NCI-H2029 treated with DMSO at 0.1 percent for 48 hours (cell line): Measurements from ENCODE around the gene ACTN4.
"Not testable (repeated sequence)": the region's sequence is repeated elsewhere in the genome, so short reads cannot be mapped to it uniquely, and the experiment has no call there.

ENCODE experiments used
- DNase-seq: peaks from one replicate; lab custom pipeline; 2025; lab: John Stamatoyannopoulos, UW

The ACTN4 gene

DNA sequence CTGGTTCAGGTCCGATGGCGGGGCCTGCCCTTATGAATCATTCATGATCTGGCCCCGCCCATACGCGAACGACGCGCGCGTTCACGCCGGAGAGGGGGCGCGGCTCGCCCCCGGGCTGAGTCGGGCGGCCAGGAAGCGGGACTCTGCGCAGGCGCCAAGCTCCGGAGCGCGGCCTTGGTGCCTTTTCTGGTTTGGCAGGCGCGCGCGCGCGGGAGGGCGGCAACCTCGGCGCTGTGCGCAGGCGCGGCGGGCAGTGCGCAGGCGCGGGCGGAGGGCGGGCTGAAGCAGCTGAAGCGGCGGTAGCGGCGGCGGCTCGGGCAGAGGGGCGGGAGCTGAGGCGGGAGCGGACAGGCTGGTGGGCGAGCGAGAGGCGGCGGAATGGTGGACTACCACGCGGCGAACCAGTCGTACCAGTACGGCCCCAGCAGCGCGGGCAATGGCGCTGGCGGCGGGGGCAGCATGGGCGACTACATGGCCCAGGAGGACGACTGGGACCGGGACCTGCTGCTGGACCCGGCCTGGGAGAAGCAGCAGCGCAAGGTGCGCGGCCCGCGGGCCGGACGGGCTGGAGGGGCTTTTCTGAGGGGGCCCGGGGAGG, at the start of gene ACTN4:
Gene ACTN4 (plus strand): TSS at position 282 of the 598 bp plus-strand sequence. CDS start 97 bp downstream, at position 379.
- DNase-seq, result peak; percentile 86

DNA sequence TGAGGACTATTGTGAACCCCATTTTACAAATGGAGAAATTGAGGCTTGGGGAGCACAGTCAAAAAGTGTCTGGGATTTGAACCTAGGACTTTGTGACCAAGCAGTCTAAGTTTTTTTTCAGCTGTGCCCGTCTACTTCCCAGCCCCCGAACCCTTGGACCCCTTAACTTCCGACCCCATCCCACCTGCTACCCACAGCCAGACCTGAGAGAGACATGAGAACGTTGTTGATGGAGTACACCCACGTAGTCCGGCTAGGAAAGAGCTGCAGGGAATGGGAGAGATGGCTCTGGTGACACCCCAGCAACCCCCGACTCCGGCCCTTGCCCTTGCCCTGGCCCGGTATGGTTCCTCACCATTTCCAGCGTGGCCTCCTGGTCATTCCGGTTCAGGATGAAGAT, 47.7 kb upstream of the ACTN4 start:
- DNase-seq, result no peak

DNA sequence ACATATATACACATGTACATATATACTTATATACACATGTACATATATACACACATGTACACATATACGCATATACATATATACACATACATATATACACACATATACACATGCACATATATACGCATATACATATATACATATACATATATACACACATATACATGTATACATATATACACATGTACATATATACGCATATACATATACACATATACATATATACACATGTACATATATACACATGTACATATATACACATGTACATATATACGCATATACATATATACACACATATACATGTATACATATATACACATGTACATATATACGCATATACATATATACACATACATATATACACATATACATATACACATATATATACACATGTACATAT, 44.6 kb upstream of the ACTN4 start:
- DNase-seq, result not testable (repeated sequence)

DNA sequence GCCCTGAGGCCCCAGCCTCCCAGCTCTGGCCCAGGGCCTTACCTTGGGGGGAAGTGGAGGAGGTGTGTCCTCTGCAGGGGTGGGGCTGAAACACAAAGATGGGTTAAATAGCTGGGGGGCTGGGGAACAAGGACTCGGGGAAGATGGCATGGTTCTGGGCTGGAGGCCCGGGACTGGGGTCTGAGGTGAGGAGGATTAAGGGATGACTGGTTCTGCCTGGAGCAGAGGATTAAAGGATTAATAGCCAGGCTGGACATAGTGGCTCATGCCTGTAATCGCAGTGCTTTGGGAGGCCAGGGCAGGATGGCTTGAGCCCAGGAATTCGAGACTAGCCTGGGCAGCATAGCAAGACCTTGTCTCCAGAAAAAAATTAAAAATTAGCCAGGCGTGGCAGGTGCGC, 41.3 kb upstream of the ACTN4 start:
- DNase-seq, result no peak

DNA sequence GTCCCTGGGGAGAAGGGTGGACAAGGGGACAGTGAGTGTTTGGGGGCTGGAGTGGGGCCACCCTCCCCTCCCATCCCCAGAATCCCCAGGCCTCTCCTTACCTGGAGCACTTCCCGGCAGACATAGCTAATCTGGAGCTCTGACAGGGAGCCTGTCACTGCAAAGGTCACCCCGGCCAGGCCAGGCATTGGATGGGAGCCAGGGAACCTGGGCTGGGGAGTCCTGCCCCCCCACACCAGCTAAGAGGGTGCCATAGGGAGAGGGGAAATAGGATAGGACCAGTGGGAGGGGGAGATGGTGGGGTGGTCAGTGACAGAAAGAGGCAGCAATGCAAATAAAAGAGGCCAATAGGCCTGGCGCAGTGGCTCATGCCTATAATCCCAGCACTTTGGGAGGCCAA, 33.2 kb upstream of the ACTN4 start:
- no peak for DNase-seq

DNA sequence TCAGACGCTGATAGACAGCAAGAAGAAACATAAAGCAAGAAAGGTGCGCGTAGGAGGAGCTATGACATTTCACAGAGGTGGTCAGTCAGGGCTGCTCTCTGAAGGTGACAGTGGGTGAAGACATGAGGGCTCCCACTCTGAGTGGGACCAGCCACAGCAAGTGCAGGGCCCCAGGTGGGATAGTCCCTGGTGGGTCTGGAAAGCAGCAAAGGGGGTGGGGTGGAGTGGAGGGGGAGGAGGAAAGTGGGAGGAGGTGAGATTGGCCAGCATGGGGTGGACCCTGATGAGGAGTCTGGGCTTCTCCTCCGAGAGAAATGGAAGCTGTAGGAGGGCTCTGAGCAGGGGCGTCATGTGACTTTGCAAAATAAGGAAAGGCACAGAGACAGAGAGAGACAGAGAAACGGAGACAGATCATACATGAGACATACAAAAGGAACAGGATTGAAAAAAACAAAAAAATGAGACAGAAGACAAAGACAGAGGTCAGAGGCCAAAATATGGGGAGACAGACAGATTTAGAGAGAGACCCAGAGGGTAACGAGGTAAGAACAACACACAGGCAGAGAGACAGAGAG, 32.4 kb upstream of the ACTN4 start:
- no peak for DNase-seq

DNA sequence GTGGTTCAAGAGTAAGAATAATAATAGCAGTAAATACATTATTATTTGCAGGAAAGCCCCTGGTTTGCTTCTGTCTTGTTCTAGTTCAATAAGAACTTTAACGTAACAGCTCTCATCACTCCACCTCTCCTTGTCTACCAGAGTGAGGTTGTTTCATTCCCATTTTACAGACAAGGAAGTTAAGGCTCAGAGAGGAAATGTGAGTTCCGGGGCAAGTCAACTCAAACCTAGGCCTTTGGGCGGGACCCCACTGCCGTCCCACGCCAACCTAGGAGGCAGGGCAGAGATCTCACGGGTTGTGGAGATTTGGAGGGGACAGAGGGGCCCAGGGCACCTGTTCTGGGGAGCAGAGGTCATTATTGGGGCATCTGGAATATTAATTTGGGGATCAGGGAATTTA, 31.2 kb upstream of the ACTN4 start:
- no peak for DNase-seq

DNA sequence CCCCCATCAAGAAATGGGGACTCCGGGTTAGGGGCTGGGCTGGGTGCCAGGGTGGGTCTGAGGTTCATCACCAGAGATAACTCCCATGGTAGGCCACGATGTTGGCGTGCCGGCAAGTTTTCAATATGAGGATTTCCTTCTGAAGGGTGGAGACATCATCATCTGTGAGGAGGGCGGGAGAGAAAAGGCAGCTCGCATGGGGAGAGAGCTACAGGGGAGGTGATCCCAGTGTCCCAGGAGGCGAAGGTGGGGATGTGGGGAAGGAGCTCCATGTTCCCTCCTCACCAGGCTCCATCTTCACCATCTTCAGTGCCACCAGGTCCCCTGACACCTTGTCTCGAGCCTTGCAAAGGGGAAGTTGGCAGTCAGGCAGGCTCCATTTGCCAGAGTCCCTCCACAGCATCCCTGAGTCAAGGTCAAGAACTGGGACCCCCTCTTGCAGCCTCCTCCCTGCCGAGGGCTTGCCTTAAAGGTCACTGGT, 30.1 kb upstream of the ACTN4 start:
- no peak for DNase-seq

DNA sequence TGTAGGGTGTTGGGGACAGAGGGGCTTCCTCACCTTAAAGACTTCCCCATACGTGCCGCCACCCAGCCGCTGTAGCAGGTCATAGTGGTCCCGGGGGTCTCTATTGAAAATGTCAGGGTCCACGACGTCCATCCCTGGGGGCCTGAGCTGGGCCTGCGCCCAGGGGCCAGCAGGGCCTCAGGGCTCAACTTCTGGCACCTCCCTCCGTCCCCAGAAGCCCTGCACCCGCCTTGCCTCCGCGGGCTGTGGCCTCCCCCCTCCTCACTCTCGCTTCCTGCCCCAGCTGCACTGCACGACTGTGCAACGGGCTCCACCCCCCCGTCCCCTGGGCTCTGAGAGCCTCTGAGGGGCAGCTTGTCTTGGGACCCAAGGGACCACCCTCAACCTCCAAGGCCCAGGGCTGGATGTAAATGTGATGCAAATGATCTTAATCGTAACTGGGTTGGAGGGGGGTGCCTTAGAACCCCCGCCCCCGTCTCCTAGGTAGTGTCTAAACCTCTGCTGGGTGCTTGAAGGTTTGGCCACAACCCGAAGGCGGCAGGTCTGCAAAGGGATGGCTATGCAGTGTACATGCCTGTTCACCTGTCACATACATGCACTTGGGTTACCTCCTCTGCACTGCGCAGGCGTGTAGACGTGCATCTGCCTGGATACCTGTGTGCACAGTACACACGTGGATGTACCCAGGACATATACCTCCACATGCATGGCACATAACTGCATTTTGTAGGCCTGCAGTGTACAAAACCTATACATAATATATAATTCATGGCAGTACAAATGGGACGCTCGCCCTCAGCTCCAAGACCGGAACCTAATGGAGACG, 29.5 kb upstream of the ACTN4 start, which contains the start of gene MAP4K1:
Gene MAP4K1 (minus strand): TSS at position 190 of the 826 bp plus-strand sequence. CDS start 58 bp downstream, at position 132.
- DNase-seq, result no peak

DNA sequence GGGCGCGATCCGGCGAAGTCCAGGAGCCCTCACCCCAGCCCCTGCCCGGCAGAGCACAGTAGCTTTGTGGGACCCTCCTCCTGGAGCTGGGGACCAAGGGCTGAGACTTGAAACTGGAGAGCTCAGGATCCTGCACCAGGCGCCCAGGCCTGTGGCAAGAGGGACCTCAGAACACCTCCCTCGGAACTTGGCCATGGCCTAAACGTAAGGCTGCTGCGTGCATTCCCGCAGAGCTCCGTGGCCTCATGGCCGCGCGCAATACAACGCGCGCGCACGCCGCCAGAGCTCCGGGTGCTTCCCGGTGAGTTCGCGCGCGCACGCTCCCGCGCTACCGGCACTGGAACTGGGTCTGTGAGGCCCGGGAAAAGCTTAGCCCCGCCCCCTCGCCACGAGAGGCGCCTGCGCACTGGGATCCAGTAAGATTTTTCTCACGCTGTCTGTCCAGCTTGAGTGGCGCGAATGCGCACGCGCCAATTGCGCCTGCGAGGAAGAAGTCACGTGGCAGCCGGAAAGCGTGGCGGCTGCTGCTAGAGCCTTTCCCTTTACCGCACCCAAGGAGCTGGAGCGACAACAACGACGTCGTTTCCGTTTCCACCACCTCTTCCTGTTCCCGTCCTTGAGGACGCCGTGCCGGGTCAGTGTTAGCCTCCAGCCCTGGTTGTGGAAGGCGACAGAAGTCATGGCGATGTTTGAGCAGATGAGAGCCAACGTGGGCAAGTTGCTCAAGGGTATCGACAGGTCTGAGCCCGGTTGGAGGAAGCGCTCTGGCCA, 28.7 kb upstream of the ACTN4 start, which contains the start of gene EIF3K:
Gene EIF3K (plus strand): TSS at position 599 of the 771 bp plus-strand sequence. CDS start 81 bp downstream, at position 680.
- peak; percentile 94 for DNase-seq

DNA sequence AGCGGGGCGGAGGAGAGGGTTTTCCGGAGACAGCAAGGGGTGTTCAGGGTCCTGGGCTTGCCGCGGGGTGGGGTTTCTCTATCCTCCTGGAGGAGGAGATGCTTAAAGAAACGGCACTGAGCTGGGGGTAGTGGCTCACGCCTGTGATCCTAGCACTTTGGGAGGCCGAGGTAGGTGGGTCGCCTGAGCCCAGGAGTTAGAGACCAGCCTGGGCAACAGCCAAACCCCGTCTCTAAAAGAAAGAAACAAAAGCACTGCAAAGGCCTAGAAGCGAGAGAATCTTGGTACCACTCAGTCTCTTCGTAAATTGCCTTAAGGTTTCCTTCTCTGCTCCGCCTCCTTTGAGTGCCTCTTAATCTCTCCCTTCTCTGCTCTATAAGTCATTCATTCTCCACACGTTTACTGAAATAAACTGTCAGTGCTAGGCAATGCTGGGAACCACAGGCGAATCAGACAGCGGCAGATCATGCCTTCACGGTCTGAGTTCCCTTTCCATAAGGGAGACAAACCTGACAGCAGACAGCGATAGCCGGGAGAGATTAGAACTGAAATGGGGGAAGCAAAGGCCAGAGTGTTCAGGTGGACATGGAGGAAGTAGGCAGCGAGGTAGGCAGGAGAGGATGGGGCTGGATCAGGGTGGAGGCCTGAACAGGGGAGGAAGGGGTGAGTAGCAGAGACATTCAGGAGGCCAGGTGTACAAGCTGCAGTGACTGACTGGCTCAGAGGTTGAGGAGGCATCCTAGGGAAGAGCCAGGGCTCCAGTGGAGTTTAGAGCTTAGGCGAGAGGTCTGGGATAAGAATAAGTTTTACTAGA, 27.9 kb upstream of the ACTN4 start:
- DNase-seq, result no peak

DNA sequence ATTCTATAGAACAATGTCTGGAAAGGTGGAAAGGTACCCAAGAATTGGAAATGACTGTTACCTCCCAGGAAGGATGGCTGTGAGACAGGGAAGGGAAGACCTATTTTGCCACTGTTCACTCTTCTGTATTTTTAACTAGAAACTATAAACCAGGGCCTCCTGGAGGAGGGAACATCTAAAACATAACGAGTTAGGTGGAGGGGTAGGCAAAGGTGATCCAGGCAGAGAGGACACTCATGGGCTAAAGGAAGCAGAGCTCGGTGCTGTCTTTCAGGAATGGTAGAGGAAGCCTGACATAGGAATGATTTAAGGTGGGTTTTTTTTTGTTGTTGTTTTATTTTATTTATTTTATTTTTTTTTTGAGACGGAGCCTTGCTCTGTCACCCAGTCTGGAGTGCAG, 22.6 kb upstream of the ACTN4 start:
- no peak for DNase-seq

DNA sequence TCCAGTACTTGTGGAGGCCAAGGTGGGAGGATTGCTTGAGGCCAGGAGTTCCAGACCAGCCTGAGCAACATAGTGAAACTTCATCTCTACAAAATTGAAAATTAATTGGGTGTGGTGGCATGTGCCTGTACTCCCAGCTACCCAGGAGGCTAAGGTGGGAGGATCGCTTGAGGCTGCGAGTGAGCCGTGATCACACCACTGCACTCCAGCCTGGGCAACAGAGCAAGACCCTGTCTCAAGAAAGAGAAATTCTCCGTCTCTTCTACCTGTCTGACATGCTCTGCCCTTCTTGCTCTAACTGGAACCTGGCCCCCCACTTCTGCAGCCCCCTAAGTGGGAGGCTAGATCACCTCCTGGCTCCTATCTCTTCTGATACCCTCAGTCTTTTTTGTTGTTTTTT, 21.0 kb upstream of the ACTN4 start:
- DNase-seq, result no peak

DNA sequence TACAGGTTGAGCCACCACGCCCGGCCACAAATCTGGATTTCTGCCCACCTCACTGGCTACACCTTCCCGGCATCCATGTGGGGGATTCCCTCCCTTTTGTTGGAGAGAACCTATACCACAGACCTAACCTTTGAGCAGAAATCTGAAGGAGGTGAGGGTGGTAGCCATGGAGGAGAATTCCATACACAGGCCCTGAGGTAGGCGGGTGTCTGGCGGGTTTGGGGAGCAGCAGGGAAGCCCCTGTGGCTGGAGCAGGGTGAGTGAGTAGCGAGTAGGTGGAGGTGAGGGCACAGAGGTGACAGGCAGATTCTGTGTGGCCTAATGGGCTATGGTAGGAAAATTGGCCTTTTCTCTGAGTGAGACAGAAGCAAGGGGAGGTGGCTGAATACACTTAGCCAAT, 17.9 kb upstream of the ACTN4 start:
- DNase-seq, result no peak

DNA sequence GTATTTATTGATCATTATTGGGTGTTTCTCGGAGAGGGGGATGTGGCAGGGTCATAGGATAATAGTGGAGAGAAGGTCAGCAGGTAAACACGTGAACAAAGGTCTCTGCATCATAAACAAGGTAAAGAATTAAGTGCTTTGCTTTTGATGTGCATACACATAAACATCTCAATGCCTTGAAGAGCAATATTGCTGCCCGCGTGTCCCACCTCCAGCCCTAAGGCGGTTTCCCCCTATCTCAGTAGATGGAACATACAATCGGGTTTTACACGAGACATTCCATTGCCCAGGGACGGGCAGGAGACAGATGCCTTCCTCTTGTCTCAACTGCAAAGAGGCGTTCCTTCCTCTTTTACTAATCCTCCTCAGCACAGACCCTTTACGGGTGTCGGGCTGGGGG, 16.1 kb upstream of the ACTN4 start:
- DNase-seq, result not testable (repeated sequence)

DNA sequence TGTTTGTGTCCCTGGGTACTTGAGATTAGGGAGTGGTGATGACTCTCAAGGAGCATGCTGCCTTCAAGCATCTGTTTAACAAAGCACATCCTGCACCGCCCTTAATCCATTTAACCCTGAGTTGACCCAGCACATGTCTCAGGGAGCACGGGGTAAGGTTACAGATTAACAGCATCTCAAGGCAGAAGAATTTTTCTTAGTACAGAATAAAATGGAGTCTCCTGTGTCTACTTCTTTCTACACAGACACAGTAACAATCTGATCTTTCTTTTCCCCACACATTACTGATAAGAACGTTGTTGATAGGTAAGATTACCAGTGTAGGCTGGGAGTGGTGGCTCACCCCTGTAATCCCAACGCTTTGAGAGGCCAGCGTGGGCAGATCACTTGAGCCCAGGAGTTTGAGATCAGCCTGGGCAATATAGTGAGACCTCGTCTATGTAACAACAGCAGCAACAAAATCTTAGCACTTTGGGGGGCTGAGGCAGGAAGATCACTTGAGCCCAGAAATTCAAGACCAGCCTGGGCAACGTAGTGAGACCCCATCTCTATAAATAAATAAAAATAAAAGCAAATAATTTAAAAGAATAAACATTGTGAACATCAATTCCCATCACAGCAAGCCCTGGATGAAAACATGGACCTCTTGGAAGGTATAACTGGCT, 15.5 kb upstream of the ACTN4 start:
- not testable (repeated sequence) for DNase-seq

DNA sequence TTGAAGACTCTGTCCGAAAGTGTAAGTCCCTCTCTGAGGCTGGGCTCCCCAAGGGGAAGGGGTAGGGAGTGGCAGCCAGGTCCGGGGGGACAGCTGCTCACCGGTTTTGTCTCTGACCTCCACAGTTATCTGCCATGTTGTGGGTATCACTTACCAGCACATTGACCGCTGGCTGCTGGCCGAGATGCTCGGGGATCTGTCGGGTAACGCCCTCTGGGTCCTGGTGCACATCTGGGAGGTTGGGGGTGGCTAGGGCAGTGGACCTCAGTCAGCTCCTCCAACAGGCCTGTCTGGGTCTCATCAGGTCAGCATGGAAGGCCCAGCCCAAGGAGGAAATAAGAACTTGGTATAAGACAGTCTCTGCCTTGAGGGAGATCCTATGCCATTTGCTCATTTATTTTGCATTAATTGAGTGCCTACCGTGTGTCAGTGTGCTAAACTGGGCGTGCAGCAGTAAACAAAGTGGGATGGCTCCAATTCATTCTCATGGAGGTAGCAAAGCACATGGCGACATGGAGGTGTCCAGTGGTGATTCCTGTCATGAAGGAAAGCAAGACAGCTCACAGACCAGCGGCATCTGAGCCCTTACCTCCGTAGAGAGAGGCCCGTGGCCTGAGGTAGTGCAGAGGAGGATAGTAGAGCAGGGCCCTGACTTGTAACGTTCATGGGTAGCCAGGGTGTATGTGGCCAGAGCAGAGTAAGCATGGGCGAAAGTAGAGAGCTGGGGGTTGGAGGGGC, 14.8 kb upstream of the ACTN4 start:
- DNase-seq, result no peak

DNA sequence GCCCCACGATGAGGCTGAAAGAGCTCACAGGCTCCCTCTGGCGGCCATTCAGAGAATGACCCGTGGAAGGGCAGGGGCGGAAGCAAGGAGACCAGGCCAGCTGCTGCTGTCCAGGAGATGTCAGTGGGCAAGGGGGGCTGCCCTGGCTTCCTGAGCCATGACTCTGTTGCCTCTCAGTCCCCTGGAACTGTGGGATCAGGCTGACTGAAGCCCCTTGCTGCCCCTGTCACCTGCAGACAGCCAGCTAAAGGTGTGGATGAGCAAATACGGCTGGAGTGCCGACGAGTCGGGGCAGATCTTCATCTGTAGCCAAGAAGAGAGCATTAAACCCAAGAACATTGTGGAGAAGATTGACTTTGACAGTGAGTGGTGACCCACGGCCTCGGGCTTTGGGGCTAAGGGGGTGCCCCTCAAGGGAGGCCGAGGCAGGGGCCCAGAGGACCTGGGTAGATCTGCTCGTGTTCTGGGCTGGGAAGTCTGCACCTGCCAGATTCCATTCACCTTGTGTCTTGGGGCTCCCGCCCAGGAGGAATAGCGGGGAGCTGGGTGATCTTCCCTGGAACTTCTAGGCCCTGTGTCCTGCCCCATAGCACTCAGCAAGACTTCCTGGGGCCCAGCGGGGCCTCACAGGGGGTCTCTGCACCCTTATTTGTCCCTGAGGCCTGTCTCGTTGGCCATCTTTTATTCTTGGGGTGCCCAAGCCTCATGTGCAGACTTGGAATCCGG, 12.5 kb upstream of the ACTN4 start:
- no peak for DNase-seq
